SKM-1 (cell line): ENCODE data around the gene GRM7.

Source experiments
- DNase-seq: peaks from one replicate; lab custom pipeline; 2025; ENCODE audit not compliant: unreplicated experiment; lab: John Stamatoyannopoulos, UW

Gene GRM7

DNA sequence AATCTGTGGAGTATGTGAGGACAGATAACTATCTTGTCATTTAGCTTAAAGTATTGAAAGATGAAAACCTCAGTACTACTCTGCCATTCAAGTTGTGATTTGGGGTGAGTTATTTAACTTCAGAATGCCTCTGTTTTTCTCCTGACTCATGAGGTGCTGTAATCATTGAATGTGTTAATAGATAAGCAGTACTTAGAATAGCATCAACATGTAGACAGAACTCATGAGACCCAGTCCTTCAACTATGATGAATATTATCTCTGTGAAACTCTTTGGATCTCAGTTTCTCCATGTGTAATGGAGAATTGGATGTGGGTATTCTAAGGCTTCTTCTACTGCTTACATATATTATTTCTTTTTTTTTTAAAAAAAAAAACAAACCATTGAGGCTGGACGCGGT is 431.4 kb downstream of the GRM7 start:
- DNase-seq, result no peak

DNA sequence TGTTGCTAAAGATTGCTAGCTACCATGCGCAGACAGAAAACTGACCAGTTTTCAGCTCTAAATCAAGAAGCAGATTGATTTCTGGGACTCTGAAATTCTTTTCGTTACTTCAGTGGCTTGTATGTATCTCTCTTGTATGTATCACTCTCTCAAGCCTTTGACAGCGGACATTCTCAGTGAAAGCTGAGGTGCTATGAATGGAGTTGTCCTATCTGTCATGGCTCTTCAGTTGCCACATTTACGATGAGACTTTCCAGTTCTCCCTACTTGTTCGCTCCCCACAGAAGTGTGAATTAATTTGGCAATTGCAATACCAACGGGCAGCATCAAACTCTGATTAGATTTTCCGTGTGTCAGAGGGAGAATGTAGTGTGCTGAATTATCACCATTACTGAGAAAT is 432.4 kb downstream of the GRM7 start:
- DNase-seq, result no peak

- no peak for DNase-seq
Measured at GRCh38 chr3:7305561-7305960, 444.6 kb downstream of the GRM7 start.

GRCh38 chr3:7306901-7307300 is 446.0 kb downstream of the GRM7 start:
- DNase-seq, result no peak

DNA sequence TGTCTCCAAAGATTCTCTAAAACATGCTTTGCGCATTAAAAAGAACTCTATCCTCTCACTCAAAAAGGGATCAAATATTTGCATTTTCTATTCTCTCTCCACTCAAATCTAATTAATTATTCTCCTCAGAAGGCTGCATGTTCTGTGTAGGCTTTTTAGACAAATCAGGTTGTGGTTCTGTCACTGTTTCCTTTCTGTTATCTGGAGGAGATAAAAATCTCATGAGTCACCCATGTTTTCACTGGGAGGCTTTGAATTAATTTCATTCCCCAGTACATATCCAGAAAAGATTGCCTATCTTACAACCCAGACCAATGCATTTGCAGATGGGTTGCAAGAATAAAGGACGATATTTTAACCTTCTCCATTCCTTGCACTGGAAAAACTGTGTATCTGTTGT is 446.5 kb downstream of the GRM7 start:
- DNase-seq, result no peak

GRCh38 chr3:7309641-7310102 is 448.8 kb downstream of the GRM7 start:
- no peak for DNase-seq

DNA sequence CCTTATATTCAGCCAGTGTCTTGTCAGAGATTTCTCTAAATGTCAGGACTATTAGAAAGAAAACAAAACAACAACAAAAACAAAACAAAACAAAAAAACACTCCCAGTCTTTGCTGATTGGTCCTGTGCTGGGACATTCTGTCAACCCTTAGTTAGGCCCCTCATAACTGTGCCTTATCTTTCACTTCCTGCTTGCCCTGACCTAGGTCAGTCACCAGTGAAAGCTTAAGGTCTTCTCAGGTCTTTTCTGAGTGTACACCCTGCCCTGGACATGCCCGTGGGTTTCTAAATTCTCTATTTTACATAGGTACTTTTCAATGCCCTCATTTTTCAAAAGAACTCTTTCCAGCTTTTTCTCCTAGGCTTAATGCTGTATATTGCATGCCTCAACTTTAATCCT is 454.1 kb downstream of the GRM7 start:
- DNase-seq, result no peak

DNA sequence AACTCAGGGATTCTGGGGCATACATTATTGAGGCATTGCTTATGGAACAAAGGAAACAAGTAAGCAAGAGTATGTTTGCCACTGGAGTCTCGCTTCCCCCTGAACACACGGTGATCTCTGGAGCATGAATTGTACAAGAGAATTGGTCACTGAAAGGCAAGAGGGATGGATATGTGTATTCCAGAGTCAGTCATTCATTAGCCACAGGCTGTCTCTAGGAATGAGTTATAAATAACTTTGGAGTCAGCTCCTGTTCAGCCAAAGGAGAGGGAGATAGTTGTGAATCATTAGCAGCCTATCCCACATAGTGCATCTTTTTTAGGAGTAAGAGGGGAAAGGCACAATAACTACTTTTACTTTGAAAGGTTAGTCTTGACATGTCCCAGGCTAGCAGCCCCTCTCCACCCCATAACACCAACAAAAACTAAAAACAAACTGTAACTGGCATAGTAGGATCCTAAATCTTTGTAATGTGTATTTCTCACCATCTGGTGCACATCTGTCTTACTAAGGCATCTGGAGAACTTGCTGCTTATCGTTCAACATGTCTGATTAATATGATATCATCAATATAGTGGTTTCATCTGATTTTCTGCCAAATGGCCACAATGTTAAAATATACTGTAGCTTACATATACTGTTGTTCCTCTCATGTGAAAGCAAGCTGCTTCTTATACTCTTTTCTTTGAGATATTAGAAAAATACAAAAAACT is 462.2 kb downstream of the GRM7 start:
- DNase-seq, result no peak

DNA sequence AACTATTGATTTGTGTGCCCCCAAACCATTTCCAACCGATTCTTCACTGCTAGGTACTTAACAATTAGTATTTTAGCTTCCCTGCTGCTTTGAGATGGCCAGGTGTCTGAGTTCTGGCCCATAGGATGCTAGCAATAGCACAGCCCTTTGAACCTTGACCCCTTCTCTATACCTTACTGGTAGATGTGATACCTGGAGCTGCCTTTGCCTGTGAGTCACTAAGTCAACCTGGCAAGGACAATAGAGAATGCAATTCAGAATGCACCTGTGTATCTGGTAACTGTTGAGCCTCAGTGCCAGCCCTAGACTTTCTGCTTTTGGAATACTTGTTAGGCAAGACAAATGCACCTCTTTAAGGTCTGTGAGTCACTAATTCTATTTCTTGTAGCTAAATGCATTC is 467.4 kb downstream of the GRM7 start:
- no peak for DNase-seq

- no peak for DNase-seq
Measured at GRCh38 chr3:7332696-7333095, 471.8 kb downstream of the GRM7 start.

GRCh38 chr3:7333125-7333524 is 472.2 kb downstream of the GRM7 start:
- DNase-seq, result no peak

DNA sequence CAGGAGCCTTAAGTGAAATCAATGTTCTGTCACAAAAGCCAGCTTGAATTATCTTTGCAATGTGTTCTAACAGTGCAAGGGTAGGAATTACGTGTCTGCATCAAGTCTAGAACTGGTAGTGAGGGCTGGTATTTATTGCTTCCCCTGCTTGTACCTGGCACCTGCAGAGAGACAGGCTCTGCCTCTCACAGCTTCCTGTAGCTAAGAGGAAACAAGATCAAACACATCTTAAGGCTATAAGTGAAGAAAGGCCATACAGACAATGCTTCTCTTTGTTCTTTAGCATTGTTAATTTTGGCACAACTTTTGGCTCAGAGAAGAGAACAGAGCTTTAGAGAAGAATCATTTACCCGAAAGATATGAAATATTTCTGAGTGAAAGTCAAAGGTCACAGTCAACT is 479.9 kb downstream of the GRM7 start:
- no peak for DNase-seq

DNA sequence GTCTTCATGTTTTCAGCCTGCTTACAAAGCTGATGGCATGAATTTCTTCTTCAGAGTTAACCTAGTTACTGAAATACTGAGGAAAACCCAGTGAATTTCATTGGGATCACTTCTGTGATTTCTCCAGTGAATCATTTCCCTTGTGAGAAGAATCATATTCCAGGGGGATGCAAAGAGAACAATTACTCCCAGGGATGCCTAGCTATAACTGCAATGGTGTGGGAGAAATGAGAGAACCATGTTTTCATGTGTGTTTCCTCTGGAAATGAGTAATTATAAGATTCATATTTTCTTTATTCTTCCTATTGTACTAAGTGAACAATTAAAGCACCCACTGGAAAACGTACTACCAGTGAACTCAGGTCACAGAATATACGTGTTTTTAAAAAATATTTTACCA is 485.4 kb downstream of the GRM7 start:
- no peak for DNase-seq

DNA sequence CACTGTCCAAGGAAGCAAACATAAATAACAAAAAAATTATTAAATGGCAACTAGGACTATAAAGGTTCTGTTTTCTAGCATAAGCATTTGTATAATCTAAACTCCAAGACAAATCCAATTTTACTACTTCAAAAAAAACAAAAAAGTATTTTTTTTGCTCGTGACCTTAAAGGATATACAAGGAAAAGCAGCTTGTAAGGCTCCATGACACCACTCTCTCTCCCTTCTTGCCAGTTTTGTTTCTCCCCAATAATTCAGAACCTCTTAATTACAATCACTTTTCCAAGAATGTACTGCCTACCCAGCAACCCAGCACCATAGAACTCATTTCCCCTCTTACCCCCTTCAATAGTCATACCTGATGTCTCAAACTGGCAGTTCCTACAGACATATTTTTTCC is 496.2 kb downstream of the GRM7 start:
- DNase-seq, result no peak

- no peak for DNase-seq
Measured at GRCh38 chr3:7367968-7368367, 507.1 kb downstream of the GRM7 start.

DNA sequence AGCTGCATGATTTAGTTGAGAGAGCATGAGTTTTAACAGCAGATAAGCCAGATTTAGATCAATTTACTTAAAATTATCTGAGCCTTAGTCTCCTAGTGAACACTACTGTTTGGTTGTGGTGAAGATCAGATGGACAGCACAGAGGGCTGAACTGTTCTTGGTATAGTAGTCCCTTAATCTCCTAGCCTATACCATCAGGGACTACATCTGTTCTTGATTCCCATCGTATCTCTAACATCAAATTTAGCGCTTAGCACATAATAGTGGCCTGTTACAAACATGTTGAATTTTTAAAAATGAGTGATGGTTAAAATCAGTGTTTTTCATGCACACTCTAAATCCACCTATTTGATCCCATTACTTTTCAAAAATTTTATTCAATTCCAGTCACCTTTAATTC is 507.7 kb downstream of the GRM7 start:
- no peak for DNase-seq

DNA sequence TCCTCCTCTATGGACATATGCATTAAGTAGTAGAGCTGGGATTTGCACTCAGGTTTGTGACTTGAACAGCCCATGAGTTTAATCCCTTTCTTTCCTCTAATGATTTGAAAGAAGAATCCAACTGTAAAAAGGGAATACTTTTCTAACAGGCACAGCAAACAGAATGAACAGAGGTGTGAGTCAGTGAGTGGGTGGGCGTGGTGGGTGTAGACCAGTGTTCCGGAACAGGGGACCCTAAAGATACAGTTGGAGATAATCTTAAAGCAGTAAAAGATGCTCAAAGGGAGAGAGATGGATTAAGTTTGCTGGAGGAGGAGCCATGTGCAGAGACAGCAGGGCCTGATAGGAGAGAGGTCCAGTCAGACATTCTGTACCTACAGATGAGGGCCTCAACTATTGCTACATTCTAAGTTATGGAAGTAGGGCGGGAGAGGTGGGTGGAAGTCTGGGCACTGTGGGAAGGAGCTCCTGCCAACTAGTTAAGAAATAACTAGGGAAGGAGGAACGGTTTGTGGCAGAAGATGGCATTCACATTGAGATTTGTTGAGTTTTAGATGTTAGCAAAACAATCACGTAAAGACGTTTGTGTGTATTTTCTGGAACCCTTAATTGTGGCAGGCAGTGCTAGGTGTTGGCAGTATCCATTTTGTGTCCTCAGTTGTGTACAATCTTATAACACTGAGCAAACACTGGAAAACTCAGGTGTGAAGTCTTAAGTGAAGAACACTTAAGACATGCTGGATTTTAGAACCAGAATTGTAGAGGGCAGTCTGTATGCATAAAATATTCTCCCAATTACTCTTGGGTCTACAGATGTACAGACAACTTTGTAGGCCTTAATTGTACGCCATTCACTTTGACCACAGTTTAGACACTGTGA is 511.0 kb downstream of the GRM7 start:
- DNase-seq, result no peak

GRCh38 chr3:7377103-7377502 is 516.2 kb downstream of the GRM7 start:
- DNase-seq, result no peak

DNA sequence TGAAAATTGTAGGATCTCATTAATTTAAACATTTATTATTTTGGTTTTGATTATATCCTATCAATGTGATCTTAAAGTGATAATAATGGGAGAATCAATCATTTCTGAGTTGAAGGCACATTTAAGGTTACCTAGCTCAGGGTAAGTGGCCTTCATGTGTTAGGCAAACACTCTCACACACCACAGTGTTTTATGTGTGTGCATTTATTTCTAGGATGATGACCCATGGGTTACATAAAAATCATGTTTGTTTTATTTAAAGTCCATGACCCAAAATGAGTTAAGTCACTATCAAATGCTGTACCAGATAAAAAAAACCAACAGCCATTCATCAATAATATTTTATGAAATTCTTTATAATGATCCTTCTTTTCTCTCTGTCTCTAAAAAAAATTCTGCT is 520.8 kb downstream of the GRM7 start:
- no peak for DNase-seq

GRCh38 chr3:7382293-7383010 is 521.5 kb downstream of the GRM7 start:
- no peak for DNase-seq

DNA sequence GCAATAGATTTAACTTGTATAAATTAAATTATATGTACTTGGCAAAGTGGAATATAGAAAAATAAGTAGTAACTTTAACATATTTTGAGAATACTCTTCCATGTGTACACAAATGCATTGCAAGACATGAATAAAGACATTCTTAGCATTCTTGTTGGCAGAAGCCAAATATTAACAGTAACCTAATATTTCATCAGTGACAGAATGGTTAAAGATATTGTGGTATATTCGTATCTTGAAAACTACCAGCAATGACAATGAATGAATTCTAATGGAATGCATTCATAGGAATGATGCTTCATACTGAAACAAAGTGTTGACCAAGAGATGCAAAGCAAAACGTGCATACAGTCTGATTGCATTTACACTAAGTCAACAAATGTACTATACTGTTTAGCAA is 524.7 kb downstream of the GRM7 start:
- DNase-seq, result no peak

- no peak for DNase-seq
Measured at GRCh38 chr3:7388026-7388425, 527.1 kb downstream of the GRM7 start.
